GM12878 (cell line): ENCODE data around the gene ENPP7. TPM values are rescaled to one million over a fixed set of nuclear protein-coding genes. Genes with fewer than 3 reads are reported as not detected.

Experiments used
- ATAC-seq: fragments of 200-7000 bp; cut with Tn5 transposase; 3 replicates; pipeline ENCODE4 v1.9.1; 2020; ENCODE audit warnings: mild to moderate bottlenecking, moderate library complexity
- BruUV-seq: library from RNA; stranded (reverse); fragments of 400-500 nt; replicated peaks from 2 replicates; lab custom pipeline; 2021; lab: Mats Ljungman, UMichigan
- CTCF ChIA-PET: fragments of 300-600 bp; sonication (Branson Sonifier 250); formaldehyde crosslinking; extraction: SDS; loops from one replicate; lab custom pipeline; 2021; ENCODE audit warnings: inconsistent platforms; lab: Yijun Ruan, JAX
- POLR2A ChIA-PET: fragments of 350-600 bp; formaldehyde crosslinking; extraction: SDS; loops from one replicate; lab custom pipeline; 2021; ENCODE audit warnings: inconsistent platforms; lab: Charles Lee
- RAD21 ChIA-PET: fragments of 300-600 bp; sonication (Branson Sonifier 250); formaldehyde crosslinking; loops from one replicate; lab custom pipeline; 2023; ENCODE audit warnings: antibody characterized with exemption; ENCODE audit not compliant: unreplicated experiment; lab: Charles Lee
- SMC1A ChIA-PET: fragments of 300-600 bp; sonication (Branson Sonifier 250); formaldehyde crosslinking; loops from one replicate; lab custom pipeline; 2023; ENCODE audit not compliant: unreplicated experiment, uncharacterized antibody; lab: Charles Lee
- DNase-seq: peaks from one replicate; pipeline ENCODE4 v3.0.0-alpha.2; 2011; ENCODE audit warnings: low read depth, low spot score
- FAIRE-seq: peaks from 3 replicates; lab custom pipeline; 2011; peaks lifted over from hg19 to GRCh38; lab: Jason Lieb, UNC
- H2AFZ ChIP-seq: 2 replicates; pipeline ENCODE4 v1.6.0; 2011; ENCODE audit warnings: low read depth, low read length, control low read depth; ENCODE audit not compliant: control insufficient read depth
- H3K27ac ChIP-seq: 2 replicates; pipeline ENCODE4 v1.5.1; 2011; ENCODE audit warnings: control low read depth; ENCODE audit not compliant: control insufficient read depth, insufficient read depth
- H3K27me3 ChIP-seq, 2 experiments: replicated peaks in 1 of 2; 2 replicates each; pipeline versions ENCODE4 v1.6.0 to v1.6.1; 2011; ENCODE audit warnings: low read length in 1 of 2; ENCODE audit not compliant: control insufficient read depth in 2 of 2, insufficient read depth in 2 of 2
- H3K36me3 ChIP-seq, 2 experiments: 2 replicates each; pipeline ENCODE4 v1.5.1; 2011; ENCODE audit warnings: low read length in 1 of 2; ENCODE audit not compliant: control insufficient read depth in 2 of 2, insufficient read depth in 2 of 2
- H3K4me1 ChIP-seq: 2 replicates; pipeline ENCODE4 v1.6.1; 2011; ENCODE audit warnings: mild to moderate bottlenecking, low read length, moderate library complexity, mixed read lengths; ENCODE audit not compliant: control insufficient read depth, insufficient read depth
- H3K4me2 ChIP-seq: 2 replicates; pipeline ENCODE4 v1.6.0; 2011; ENCODE audit warnings: control low read depth; ENCODE audit not compliant: control insufficient read depth, insufficient read depth
- H3K4me3 ChIP-seq: fragments of 200-600 bp; sonication (generic); 2 replicates; pipeline ENCODE4 v1.5.1; 2016
- H3K79me2 ChIP-seq: 2 replicates; pipeline ENCODE4 v1.6.0; 2011; ENCODE audit warnings: low read length; ENCODE audit not compliant: control insufficient read depth, insufficient read depth
- H3K9ac ChIP-seq: 2 replicates; pipeline ENCODE4 v1.8.0; 2011; ENCODE audit warnings: low read length, control low read depth, mixed read lengths; ENCODE audit not compliant: control insufficient read depth, insufficient read depth
- H3K9me3 ChIP-seq: replicated peaks from 3 replicates; pipeline ENCODE4 v1.5.1; 2011; ENCODE audit warnings: mild to moderate bottlenecking, low read length; ENCODE audit not compliant: control insufficient read depth, insufficient read depth
- H4K20me1 ChIP-seq: 2 replicates; pipeline ENCODE4 v1.6.0; 2011; ENCODE audit not compliant: control insufficient read depth, insufficient read depth
- JUNB ChIP-seq: IDR thresholded peaks from 2 replicates; pipeline ENCODE4 v1.6.1; 2016; ENCODE audit warnings: antibody characterized with exemption, mild to moderate bottlenecking
- SKIL ChIP-seq: fragments of 450-650 bp; IDR thresholded peaks from 2 replicates; pipeline ENCODE4 v1.6.1; 2017; ENCODE audit warnings: mild to moderate bottlenecking, low read depth, inconsistent platforms; ENCODE audit not compliant: poor library complexity, severe bottlenecking
- TCF12 ChIP-seq: IDR thresholded peaks from 2 replicates; pipeline ENCODE4 v1.6.1; 2011; ENCODE audit warnings: low read depth, mild to moderate bottlenecking, low read length
- WRNIP1 ChIP-seq: IDR thresholded peaks from 2 replicates; pipeline ENCODE4 v1.6.1; 2011; ENCODE audit warnings: low read depth, low read length, improper control_type of control experiment, borderline replicate concordance
- WGBS: methylation state at CpG from one replicate; pipeline ENCODE4 v1.1.6; 2016; ENCODE audit warnings: low lambda C conversion rate; ENCODE audit not compliant: insufficient replicate concordance, insufficient coverage; ENCODE audit errors: missing lambda C conversion rate; 5-methylcytosine and 5-hydroxymethylcytosine counted together
- in situ Hi-C: fragments of 300-500 bp; cut with MboI; formaldehyde crosslinking; loops from 9 replicates; pipeline ENCODE4 v1.14.3; 2018; ENCODE audit warnings: mixed read lengths
- intact Hi-C: fragments of 100-400 bp; cut with micrococcal nuclease; formaldehyde crosslinking; loops from one replicate; pipeline ENCODE4 v1.14.2; 2022; ENCODE audit not compliant: unreplicated experiment
- polyA plus RNA-seq, 11 experiments: library from polyadenylated mRNA; depleted of rRNA in 4 of 11; unstranded in 6 of 11; stranded (reverse) in 5 of 11; fragments of >200 nt; fragmentation: Nextera tagmentation in 4 of 11; fragmentation: Illumina TruSeq in 1 of 11; extraction: Ambion mirVana in 4 of 11; extraction: Trizol in 1 of 11; gene quantifications; 1 replicate in 1 of 11; 2 replicates in 10 of 11; pipeline versions ENCODE4 v1.2.1 to v1.2.3, GENCODE V29; 2011 to 2016; ENCODE audit warnings: inconsistent platforms in 2 of 11, missing spikeins in 2 of 11, low read depth in 1 of 11
- total RNA-seq, 4 experiments: library from RNA; depleted of rRNA in 3 of 4; stranded (reverse); fragments of >200 nt in 3 of 4; fragmentation: Illumina TruSeq in 1 of 4; extraction: Trizol in 1 of 4; gene quantifications; 2 replicates each; pipeline versions ENCODE4 v1.2.1 to v1.2.3, GENCODE V29; 2013 to 2021

Gene ENPP7
- total and polyA plus RNA-seq, 10 of the 15 experiments (the other 5 are each of a cell fraction or from before 2014, with no cell fraction given): 0.04 to 0.41 (median 0.18) TPM; not detected in 1

- H3K9ac ChIP-seq: no peak overlapping the region
- no peak for FAIRE-seq
- 51% methylated on average over 14 of the region's 14 CpGs for WGBS
- ChIA-PET SMC1A (no interaction called here), RAD21 (no interaction called here)
- H3K4me1 ChIP-seq: no peaks in the 10 kb centered on the region; the same call in 1 of the 2 replicates
- H3K4me2 ChIP-seq: no peak overlapping the region
- no peaks in the 10 kb centered on the region for H3K36me3 ChIP-seq
- no TSS peak for BruUV-seq
- TF ChIP-seq JUNB (no peak), TCF12 (no peak), SKIL (no peak), WRNIP1 (no peak)
- TF ChIP-seq, all 136 proteins: peak for 0
- in situ Hi-C loops (no loop called here), intact Hi-C loops (no loop called here)
- H2AFZ ChIP-seq: no peak overlapping the region
- ChIA-PET CTCF (interaction anchor here (0.8 kb wide), 1 partner anchor 14 kb away, joined by 3 read pairs; no protein-coding TSS in a partner anchor), POLR2A (no interaction called here)
- no peak for ATAC-seq
- no peaks in the 10 kb centered on the region for H3K79me2 ChIP-seq
- no peaks in the 10 kb centered on the region for H4K20me1 ChIP-seq
- no peaks in the 10 kb centered on the region; a peak in 1 of 4 replicates for H3K27me3 ChIP-seq
- no peaks in the 10 kb centered on the region for H3K9me3 ChIP-seq
- H3K4me3 ChIP-seq: no peak overlapping the region
- DNase-seq: no peak
- no peak overlapping the region for H3K27ac ChIP-seq
Measured at GRCh38 chr17:79755591-79755990, 24.8 kb downstream of the ENPP7 start.
